ENCODE data around the gene UQCRC1.

Gene UQCRC1

DNA sequence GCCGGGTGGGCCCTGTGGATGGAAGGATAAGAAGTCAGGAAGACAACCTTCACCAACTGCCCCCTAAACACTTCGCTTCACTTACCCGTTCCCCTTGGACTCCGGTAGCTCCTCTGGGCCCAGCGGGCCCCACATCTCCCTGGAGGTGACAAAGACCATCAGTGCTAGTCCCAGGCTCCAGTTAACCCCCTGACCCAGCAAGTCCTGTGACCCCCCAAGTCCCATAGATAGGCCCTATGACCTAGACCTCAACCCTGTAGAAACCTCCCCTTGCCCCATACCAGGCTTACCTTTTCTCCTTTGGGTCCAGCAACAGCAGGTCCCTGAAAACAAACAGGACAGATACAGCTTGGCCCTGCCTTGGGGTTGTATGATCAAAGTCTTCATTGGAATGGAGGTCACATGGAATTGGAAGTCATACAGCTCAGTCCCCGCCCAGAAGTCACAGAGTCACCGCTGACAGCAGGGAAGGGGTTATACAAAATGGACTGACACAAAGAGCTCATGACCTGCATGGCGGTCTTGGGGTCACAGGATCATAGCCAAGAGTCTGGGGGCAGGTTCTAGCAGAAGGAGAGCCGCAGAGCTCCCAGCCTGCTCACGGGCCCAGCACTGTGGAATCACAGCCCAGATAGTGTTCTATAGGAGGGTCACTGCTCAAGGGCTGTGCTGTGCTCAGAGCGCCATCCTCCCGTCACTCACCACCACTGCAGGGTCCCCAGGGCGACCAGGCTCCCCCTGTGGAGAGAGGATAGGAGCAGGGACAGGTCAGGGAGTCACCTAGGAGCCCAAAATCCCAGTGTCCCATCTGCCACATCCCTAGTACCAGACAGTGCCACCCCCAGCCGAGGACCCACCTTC lies 27.6 kb downstream of the UQCRC1 start:
- Histone ChIP-seq H3K79me2 (ENCODE audit: control insufficient read depth, low read length) (no peaks in the 10 kb centered on the region), H3K9me2 (replicated peaks; ENCODE audit: control insufficient read depth, low read length) (no peaks in the 10 kb centered on the region), H3K36me3 (ENCODE audit: control insufficient read depth, low read length) (no peaks in the 10 kb centered on the region), H3F3A (ENCODE audit: control insufficient read depth, insufficient read depth) (no peaks in the 10 kb centered on the region), H3K4me3 (ENCODE audit: low read length) (no peak overlapping the region), H3K27me3 (ENCODE audit: control insufficient read depth, low read length) (0 out of 2 replicates have a peak, but pooled peaks cover 6% of the 10 kb centered on the region), H3K27ac (ENCODE audit: low read depth, low read length) (no peak overlapping the region), H3K4me1 (ENCODE audit: control insufficient read depth, low read length) (no peaks in the 10 kb centered on the region), H3K4me2 (ENCODE audit: low read length) (no peak overlapping the region), H4K20me1 (ENCODE audit: control insufficient read depth, insufficient read depth, low read depth, low read length) (no peaks in the 10 kb centered on the region), H3K9me3 (ENCODE audit: control insufficient read depth, insufficient read depth, low read length) (no peaks in the 10 kb centered on the region)
- no peak for TF ChIP-seq EZH2phosphoT487 (IDR thresholded peaks at IDR 0.05; ENCODE audit: borderline replicate concordance, low read length)
- no peak for TF ChIP-seq CTCF (IDR thresholded peaks at IDR 0.05; ENCODE audit: low read depth, low read length, poor library complexity, severe bottlenecking)

DNA sequence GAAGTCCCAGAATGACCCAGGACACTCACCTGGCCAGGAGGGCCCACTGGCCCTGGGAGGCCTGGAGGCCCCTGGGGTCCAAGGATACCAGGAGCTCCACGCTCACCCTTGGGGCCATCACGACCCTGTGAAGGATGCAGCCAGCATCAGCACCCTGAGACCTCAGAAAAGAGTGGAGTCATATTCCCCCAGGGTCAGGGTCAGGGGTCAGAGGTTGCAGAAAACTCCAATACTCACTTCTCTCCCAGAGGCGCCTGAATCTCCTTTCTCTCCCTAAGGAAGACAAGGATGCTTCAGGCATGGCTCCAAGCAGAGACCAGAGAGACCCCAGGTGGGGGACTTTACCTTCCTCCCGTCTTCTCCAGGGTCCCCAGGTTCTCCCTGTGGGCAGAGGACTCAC lies 32.8 kb downstream of the UQCRC1 start:
- Histone ChIP-seq H3K9me3 (ENCODE audit: control insufficient read depth, insufficient read depth, low read length) (no peaks in the 10 kb centered on the region), H3K4me2 (ENCODE audit: low read length) (no peak overlapping the region), H3K27me3 (ENCODE audit: control insufficient read depth, low read length) (0 out of 2 replicates have a peak, but pooled peaks cover 6% of the 10 kb centered on the region), H3K36me3 (ENCODE audit: control insufficient read depth, low read length) (no peaks in the 10 kb centered on the region), H3K79me2 (ENCODE audit: control insufficient read depth, low read length) (no peaks in the 10 kb centered on the region), H3K4me3 (ENCODE audit: low read length) (no peak overlapping the region), H3K4me1 (ENCODE audit: control insufficient read depth, low read length) (no peaks in the 10 kb centered on the region), H4K20me1 (ENCODE audit: control insufficient read depth, insufficient read depth, low read depth, low read length) (no peaks in the 10 kb centered on the region), H3K9me2 (replicated peaks; ENCODE audit: control insufficient read depth, low read length) (no peaks in the 10 kb centered on the region), H3F3A (ENCODE audit: control insufficient read depth, insufficient read depth) (no peaks in the 10 kb centered on the region), H3K27ac (ENCODE audit: low read depth, low read length) (no peak overlapping the region)
- TF ChIP-seq CTCF (IDR thresholded peaks at IDR 0.05; ENCODE audit: low read depth, low read length, poor library complexity, severe bottlenecking) (no peak), EZH2phosphoT487 (IDR thresholded peaks at IDR 0.05; ENCODE audit: borderline replicate concordance, low read length) (no peak)

- Histone ChIP-seq H3K79me2 (ENCODE audit: control insufficient read depth, low read length) (no peaks in the 10 kb centered on the region), H3K9me3 (ENCODE audit: control insufficient read depth, insufficient read depth, low read length) (no peaks in the 10 kb centered on the region), H4K20me1 (ENCODE audit: control insufficient read depth, insufficient read depth, low read depth, low read length) (no peaks in the 10 kb centered on the region), H3K4me1 (ENCODE audit: control insufficient read depth, low read length) (no peaks in the 10 kb centered on the region), H3F3A (ENCODE audit: control insufficient read depth, insufficient read depth) (no peaks in the 10 kb centered on the region), H3K27ac (ENCODE audit: low read depth, low read length) (no peak overlapping the region), H3K4me3 (ENCODE audit: low read length) (no peak overlapping the region), H3K4me2 (ENCODE audit: low read length) (no peak overlapping the region), H3K27me3 (ENCODE audit: control insufficient read depth, low read length) (no peaks in the 10 kb centered on the region), H3K36me3 (ENCODE audit: control insufficient read depth, low read length) (no peaks in the 10 kb centered on the region), H3K9me2 (replicated peaks; ENCODE audit: control insufficient read depth, low read length) (no peaks in the 10 kb centered on the region)
- TF ChIP-seq CTCF (IDR thresholded peaks at IDR 0.05; ENCODE audit: low read depth, low read length, poor library complexity, severe bottlenecking) (no peak), EZH2phosphoT487 (IDR thresholded peaks at IDR 0.05; ENCODE audit: borderline replicate concordance, low read length) (no peak)
These were observed 34.1 kb downstream of the UQCRC1 start for GRCh38 chr3:48575366-48575765.
